NCI-H2196 treated with DMSO at 0.1 percent for 48 hours (cell line): ENCODE data around the gene ZNF626.
"Not testable (repeated sequence)": the region's sequence is repeated elsewhere in the genome, so short reads cannot be mapped to it uniquely, and the experiment has no call there.

Experiments
- DNase-seq: peaks from one replicate; lab custom pipeline; 2025; ENCODE audit not compliant: unreplicated experiment; lab: John Stamatoyannopoulos, UW

Gene ZNF626

DNA sequence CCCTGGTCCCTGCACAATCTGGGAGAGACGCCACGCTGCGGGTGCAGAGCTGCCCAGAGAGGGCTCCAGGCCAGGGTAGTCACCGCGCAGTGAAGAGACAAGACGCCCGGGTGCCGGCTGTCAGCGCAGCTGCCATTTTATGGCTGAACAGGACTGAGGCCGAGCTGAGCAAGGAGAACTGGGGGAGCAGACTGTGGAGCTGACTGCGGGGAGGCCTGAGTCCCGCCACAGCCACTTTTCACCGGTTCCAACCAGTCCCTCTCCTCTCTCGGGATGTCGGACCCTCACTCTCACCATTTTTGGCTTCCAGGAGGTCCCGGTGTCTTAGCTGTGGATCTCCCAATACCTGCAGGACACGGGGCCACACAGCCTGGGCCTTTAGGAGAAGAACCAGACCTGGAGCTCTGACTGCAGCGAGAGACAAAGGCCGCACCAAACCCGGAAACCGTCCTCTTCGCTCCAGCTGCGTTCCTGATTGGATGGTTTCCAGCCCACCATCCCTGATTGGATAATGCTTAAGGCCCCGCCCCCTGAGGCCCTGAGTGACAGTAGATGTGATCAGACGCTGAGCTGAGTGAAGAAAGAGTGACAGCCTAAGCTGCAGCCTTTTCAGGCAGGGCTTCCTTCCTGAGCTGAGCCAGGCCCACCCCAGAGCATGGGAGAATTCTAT lies at the start of gene ZNF626:
Gene ZNF626, minus strand, starts transcription at position 422 of the 670 bp plus-strand sequence. Its CDS starts 125 bp downstream, at position 297.
- DNase-seq = peak; percentile 86

DNA sequence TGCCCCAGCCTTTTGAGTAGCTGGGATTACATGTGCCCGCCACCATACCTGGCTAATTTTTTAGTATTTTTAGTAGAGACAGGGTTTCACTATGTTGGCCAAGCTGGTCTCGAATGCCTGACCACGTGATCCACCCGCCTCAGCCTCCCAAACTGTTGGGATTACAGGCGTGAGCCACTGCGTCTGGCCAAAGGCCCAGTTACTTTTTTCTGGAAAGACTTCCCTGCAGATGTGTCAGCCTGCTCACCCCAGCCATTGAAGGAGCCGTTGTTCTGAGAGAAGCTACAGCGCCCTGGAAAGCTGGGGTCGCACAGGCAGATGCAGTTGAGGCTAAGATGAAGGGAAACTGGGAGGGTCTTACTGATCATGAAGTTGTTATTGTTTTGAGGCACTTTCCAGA lies 7.9 kb upstream of the ZNF626 start:
- DNase-seq = no peak

DNA sequence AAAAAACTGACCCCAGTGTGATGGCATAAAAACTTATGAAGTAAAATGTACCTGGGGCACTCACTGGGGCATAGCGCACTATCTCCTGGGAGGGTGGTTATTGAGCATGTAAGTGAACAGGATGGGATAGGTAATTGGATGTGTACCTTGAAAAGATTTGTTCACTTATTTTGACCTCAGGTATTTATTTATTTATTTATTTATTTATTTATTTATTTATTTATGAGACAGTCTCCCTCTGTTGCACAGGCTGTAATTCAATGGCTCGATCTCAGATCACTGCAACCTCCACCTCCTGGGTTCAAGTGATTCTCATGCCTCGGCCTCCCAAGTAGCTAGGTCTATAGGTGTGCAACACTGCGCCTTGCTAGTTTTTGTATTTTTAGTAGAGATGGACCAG lies 5.9 kb upstream of the ZNF626 start:
- no peak for DNase-seq

DNA sequence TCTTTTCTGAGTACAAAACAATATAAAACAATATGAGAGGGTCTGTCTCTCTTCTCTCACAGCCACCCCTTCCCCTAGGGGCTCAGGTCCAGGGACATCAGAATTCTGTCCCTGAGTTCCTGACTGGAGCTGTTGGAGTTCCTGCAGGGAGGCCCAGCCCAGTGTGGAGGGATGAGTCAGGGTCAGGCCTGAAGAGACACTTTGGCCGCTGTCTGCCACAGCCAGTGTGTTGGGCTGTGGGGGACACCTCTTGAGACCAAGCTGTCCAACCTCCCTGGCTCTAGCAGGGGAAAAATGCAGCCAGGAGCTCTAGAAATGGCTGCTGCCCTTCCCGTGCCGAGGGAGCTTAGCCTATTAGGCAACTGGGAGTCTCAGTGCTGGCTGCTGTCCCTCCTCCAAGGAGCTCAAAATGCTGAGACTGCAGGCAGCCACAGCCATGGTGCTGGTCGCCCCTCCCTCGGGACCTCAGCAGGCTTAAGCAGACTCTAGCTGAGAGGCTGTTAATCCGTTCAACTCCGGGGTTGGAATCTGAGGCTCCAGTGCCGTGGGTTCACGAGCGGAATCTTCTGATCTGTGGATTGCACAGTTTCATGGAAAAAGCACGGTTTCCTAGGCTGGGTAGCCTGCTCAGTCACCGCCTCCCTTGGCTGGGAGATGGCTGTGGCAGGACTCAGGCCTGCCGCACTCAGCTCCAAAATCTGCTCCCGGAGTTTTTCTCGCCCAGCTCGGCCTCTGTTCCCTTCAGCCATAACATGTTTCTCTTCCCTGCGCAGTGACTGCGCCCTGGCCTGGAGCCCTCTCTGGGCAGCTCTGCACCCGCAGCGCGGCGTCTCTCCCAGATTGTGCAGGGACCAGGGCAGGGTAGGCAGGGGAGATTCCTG lies 3.8 kb upstream of the ZNF626 start:
- no peak for DNase-seq

DNA sequence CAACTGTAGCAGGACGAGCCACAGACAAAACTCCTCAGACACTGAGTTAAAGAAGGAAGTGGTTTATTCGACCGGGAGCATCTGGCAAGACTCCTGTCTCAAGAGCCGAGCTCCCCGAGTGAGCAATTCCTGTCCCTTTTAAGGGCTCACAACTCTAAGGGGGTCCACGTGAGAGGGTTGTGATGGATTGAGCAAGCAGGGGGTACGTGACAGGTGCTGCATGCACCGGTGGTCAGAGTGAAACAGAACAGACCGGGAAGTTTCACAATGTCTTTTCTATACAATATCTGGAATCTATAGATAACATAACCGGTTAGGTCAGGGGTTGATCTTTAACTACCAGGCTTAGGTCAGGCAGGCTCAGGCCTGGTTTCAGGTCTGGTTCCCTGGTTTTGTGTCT lies 3.1 kb upstream of the ZNF626 start:
- DNase-seq = not testable (repeated sequence)

DNA sequence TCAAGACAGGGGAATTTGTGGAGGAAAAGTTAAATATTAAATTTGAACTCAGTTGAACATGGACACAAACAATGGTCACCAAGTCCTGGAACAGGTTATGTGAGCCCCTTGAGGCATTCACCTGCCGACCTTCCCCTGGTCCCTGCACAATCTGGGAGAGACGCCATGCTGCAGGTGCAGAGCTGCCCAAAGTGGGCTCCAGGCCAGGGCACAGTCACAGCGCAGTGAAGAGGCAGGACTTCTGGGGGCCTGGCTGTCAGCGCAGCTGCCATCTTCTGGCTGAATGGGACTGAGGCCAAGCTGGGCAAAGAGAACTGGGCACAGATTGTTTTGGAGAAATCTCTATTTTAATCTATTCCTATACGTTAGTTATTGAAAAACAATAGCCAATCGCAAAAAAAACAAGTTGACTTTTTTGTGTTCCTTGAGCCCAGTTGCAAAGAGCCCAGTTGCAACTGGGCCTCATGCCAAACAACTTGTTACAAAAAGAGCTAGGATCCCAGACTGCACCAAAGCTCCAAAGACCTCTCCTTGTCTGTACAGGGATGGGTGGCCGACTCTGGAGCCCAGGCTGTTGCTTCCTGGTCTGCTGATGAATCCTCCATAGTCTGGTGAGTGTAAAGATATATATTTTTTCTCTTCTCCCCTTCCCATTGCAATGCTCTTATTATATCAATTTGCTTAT lies 1.2 kb upstream of the ZNF626 start:
- peak; percentile 5 for DNase-seq

DNA sequence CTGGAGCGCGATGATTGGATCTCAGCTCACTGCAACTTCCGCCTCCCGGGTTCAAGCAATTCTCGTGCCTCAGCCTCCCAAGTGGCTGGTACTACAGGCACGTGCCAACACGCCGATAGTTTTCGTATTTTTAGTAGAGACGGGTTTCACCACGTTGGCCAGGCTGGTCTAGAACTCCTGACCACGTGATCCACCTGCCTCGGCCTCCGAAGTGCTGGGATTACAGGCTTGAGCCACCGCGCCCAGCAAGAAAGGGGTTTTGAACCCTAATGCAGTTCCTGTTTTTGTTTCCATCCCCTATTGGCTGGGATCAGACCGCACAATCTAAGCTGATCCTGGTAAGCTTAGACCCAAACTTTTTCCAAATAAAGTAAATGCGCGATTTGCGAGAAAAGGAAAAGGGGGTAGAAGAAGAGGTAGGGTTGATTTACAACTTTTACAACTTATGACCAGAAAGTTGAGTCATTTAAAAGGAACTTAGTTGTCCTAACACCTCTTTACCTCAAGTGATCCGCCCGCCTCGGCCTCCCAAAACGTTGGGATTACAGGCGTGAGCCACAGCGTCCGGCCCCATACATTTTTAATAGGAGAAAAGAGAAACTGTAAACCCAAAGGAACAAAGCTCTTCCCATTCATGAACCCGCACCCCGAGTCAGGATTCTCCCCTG lies 764 bp downstream of the ZNF626 start:
- DNase-seq = no peak

DNA sequence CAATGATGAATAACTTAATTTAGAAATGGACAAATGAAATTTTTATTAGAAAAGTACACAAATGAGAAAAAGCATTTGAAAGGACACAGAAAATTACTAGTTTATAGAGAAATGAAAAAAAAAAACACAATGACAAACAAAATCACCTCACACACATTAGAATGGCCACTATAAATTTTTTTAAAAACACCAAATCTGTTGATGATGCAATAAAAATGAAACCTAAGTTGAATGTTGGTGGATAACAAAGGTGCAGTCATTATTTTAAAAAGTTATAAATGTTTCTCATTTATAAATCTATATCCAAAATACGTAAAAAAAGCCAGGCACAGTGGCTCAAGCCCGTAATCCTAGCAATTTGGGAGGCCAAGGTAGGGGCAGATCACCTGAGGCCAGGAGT lies 20.8 kb downstream of the ZNF626 start:
- no peak for DNase-seq

DNA sequence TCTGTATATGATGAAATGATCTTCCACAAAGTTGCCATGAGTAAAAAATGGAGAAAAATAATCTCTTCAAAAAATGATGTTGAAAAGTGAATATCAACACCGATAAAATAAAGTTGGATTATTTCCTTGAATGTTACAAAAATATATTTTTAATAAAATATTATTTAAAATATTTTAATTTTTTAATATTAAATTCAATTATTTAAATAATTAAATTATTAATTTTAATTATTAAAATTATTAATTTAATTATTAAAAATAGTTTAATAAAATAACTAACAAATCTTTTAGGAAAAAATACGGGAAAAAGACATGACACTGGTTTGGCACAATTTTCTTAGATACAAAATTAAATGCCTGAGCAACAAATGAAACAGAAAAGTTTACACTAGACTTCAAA lies 21.3 kb downstream of the ZNF626 start:
- DNase-seq = no peak

DNA sequence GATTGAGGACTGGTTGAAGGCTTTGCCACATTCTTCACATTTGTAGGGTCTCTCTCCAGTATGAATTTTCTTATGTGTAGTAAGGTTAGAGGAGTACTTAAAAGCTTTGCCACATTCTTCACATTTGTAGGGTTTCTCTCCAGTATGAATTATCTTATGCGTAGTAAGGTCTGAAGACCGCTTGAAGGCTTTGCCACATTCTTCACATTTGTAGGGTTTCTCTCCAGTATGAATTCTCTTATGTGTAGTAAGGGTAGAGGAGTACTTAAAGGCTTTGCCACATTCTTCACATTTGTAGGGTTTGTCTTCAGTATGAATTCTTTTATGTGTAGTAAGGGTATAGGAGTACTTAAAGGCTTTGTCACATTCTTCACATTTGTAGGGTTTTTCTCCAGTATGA lies 36.8 kb downstream of the ZNF626 start:
- DNase-seq = not testable (repeated sequence)

DNA sequence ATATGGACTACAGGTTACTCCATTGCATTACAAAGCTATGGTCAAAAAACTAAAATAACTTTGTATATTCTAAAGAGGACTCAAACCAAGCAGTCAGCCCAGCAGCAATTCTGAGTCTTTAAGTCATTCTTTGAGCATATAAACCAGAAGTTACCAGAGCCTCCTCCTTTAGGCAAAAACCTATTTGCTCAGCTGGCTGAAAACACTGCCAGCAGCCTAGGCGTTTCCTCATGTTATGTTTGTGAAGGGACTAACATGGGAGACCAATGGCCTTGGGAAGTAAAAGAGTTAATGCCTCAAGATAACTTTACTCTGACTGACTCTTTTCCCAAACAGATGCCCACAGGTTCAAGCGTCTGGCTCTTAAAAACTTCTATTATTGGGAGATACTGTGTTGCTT lies 45.3 kb downstream of the ZNF626 start:
- no peak for DNase-seq

DNA sequence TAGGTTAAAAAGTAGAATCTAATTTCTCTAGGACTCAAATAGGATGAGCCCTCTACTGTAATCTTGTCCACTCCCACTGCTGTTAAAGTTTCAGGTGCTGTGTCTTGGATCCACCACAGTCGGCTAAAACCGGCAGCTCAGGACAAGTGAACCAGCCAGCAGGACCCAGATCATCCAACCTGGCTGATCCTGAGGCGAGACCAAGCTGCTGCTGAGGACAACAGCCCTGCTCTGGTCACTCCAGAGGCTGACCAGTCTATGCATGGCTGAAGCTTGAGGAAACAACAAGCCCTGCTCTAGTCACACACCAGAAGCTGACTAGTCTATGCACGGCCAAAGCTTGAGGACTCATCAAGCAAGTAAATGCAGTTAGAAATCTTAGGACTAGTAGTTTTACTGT lies 46.4 kb downstream of the ZNF626 start:
- DNase-seq = not testable (repeated sequence)

DNA sequence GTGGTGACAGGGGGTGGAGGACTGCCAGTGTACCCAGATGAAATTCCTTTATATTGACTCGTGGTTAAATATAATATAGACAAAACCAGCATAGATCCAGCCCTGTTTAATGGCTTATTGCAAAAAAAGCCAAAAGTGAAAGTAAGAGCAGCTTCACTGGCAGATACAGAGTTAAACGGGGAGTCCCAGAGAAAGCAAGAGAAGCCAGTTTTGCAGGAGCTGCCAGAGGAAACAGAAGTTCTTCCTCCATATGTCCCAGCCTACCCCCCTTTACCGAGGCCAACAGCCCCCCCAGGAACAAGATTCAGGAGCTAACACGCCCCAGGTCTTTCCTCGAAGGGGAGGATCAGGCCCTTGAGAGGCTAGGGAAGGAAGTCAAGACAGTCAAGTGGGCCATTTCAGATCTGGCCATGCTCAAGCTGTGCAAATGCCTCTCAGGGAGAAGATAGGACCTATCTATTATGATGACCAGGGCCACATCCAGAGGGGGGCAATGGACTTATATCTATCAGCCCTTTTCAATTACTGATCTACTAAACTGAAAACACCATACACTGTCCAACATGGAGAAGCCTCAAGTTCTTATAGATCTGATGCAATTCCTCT lies 48.6 kb downstream of the ZNF626 start:
- no peak for DNase-seq

DNA sequence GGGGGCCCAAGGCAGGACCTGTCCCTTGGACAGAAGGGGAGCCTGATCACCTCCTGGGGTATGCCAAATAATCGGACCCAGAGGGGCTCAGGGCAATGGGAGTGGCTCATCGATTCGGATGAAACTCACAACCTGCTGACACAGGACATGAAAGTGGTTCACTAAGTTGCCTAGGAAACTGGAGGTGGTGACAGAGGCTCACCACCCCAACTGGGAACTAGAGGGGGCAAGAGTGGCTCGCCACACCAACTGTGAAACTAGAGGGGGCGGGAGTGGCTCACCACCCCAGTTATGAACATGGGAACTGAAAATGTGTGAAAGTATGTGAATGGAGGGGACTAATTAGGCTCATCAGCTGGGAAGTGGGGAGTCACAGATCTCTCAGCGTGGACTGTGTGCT lies 49.5 kb downstream of the ZNF626 start:
- no peak for DNase-seq

DNA sequence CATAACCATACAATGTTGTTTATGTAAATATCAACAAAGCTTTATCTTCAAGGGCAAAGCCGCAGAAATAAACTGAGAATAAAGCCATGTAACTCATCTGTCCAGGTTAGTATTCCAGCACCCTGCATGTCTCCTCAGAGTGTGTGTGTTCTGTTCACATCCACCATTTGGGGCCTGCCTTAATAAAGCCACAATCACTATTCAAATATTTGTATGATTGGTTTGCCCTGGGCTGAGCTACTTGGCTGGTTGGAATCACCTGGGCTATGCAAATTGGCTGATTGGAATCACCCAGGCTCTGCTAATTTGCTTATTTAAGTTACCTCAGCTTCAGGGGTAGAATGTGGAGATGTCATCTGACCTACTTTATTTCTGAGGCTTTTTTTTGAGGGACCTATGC lies 53.4 kb downstream of the ZNF626 start:
- DNase-seq = no peak
